ENCODE results near the gene AGBL4. TPM values are rescaled to one million over a fixed set of nuclear protein-coding genes. Genes with fewer than 3 reads are reported as not detected.

AGBL4 gene
- polyA plus RNA-seq, 3 donors from 2014 or later, result not detected

- Mint-ChIP-seq H3K4me1 (no peaks in the 10 kb centered on the region), H3K36me3 (no peaks in the 10 kb centered on the region), H3K9me3 (peaks cover 0 to 3% (median 0%) of the 10 kb centered on the region in 6 donors)
Observed at GRCh38 chr1:48869116-48869893, 1154.4 kb downstream of the AGBL4 start.

GRCh38 chr1:48864913-48865312 lies 1158.8 kb downstream of the AGBL4 start:
- Mint-ChIP-seq H3K4me1 (no peaks in the 10 kb centered on the region), H3K27ac (no peak overlapping the region), H3K9me3 (peaks cover 0 to 7% (median 2%) of the 10 kb centered on the region in 6 donors), H3K4me3 (no peak overlapping the region), H3K27me3 (ENCODE audit: low read depth in 3 of 3) (no peaks in the 10 kb centered on the region), H3K36me3 (no peaks in the 10 kb centered on the region)
- DNase-seq, result no peak

More at GRCh38 chr1:48869116-48869893, 1154.4 kb downstream of the AGBL4 start:
- Mint-ChIP-seq H3K27me3 (ENCODE audit: low read depth in 3 of 3) (peaks cover 0 to 4% (median 1%) of the 10 kb centered on the region in 3 donors), H3K27ac (no peak overlapping the region), H3K4me3 (no peak overlapping the region)
- no peak for DNase-seq

- H3K4me3 Mint-ChIP-seq, result no peak overlapping the region
- peaks cover 0 to 4% (median 1%) of the 10 kb centered on the region in 3 donors for H3K27me3 Mint-ChIP-seq (ENCODE audit: low read depth in 3 of 3)
- H3K9me3 Mint-ChIP-seq, result peaks cover 0 to 7% (median 2%) of the 10 kb centered on the region in 6 donors
- H3K4me1 Mint-ChIP-seq, result no peaks in the 10 kb centered on the region
- H3K36me3 Mint-ChIP-seq, result no peaks in the 10 kb centered on the region
- H3K27ac Mint-ChIP-seq, result no peak overlapping the region
- DNase-seq, result no peak
Observed at GRCh38 chr1:48859456-48859855, 1164.3 kb downstream of the AGBL4 start.

- no peak for DNase-seq
- H3K36me3 Mint-ChIP-seq, result no peaks in the 10 kb centered on the region
- H3K27me3 Mint-ChIP-seq (ENCODE audit: low read depth in 3 of 3), result peaks cover 0 to 4% (median 1%) of the 10 kb centered on the region in 3 donors
- H3K9me3 Mint-ChIP-seq, result peaks cover 0 to 7% (median 2%) of the 10 kb centered on the region in 6 donors
- H3K4me1 Mint-ChIP-seq, result no peaks in the 10 kb centered on the region
- H3K27ac Mint-ChIP-seq, result no peak overlapping the region
- H3K4me3 Mint-ChIP-seq, result no peak overlapping the region
Observed at GRCh38 chr1:48858200-48858920, 1165.4 kb downstream of the AGBL4 start.

- peaks cover 0 to 4% (median 0%) of the 10 kb centered on the region in 3 donors for H3K27me3 Mint-ChIP-seq (ENCODE audit: low read depth in 3 of 3)
- H3K4me3 Mint-ChIP-seq, result no peak overlapping the region
- H3K4me1 Mint-ChIP-seq, result no peaks in the 10 kb centered on the region
- DNase-seq, result no peak
- H3K27ac Mint-ChIP-seq, result no peak overlapping the region
- peaks cover 0 to 1% (median 0%) of the 10 kb centered on the region in 6 donors for H3K9me3 Mint-ChIP-seq
- H3K36me3 Mint-ChIP-seq, result no peaks in the 10 kb centered on the region
Observed at GRCh38 chr1:48853006-48853405, 1170.7 kb downstream of the AGBL4 start.

GRCh38 chr1:48851638-48852037 lies 1172.1 kb downstream of the AGBL4 start:
- no peak for DNase-seq
- H3K27me3 Mint-ChIP-seq (ENCODE audit: low read depth in 3 of 3), result peaks cover 0 to 4% (median 0%) of the 10 kb centered on the region in 3 donors

GRCh38 chr1:48848035-48848434 lies 1175.7 kb downstream of the AGBL4 start:
- no peak overlapping the region for H3K27ac Mint-ChIP-seq

More at GRCh38 chr1:48851638-48852037, 1172.1 kb downstream of the AGBL4 start:
- Mint-ChIP-seq H3K4me1 (no peaks in the 10 kb centered on the region), H3K9me3 (peaks cover 0 to 1% (median 0%) of the 10 kb centered on the region in 6 donors), H3K4me3 (no peak overlapping the region), H3K36me3 (no peaks in the 10 kb centered on the region), H3K27ac (no peak overlapping the region)

GRCh38 chr1:48846441-48846840 lies 1177.3 kb downstream of the AGBL4 start:
- peaks cover 0 to 1% (median 0%) of the 10 kb centered on the region in 6 donors for H3K9me3 Mint-ChIP-seq
- no peaks in the 10 kb centered on the region for H3K4me1 Mint-ChIP-seq
- H3K27me3 Mint-ChIP-seq (ENCODE audit: low read depth in 3 of 3), result peaks cover 2 to 5% (median 2%) of the 10 kb centered on the region in 3 donors
- no peak overlapping the region for H3K4me3 Mint-ChIP-seq
- no peak for DNase-seq
- H3K27ac Mint-ChIP-seq, result no peak overlapping the region
- H3K36me3 Mint-ChIP-seq, result no peaks in the 10 kb centered on the region

More at GRCh38 chr1:48848035-48848434, 1175.7 kb downstream of the AGBL4 start:
- DNase-seq, result no peak
- Mint-ChIP-seq H3K4me1 (no peaks in the 10 kb centered on the region), H3K36me3 (no peaks in the 10 kb centered on the region), H3K27me3 (ENCODE audit: low read depth in 3 of 3) (peaks cover 2 to 5% (median 2%) of the 10 kb centered on the region in 3 donors), H3K4me3 (no peak overlapping the region), H3K9me3 (peaks cover 0 to 1% (median 0%) of the 10 kb centered on the region in 6 donors)

- no peak for DNase-seq
- H3K27me3 Mint-ChIP-seq (ENCODE audit: low read depth in 3 of 3), result peaks cover under 1 to 5% (median 3%) of the 10 kb centered on the region in 3 donors
- H3K36me3 Mint-ChIP-seq, result no peaks in the 10 kb centered on the region
- no peaks in the 10 kb centered on the region for H3K4me1 Mint-ChIP-seq
- H3K27ac Mint-ChIP-seq, result no peak overlapping the region
- H3K9me3 Mint-ChIP-seq, result peaks cover 0 to 1% (median 0%) of the 10 kb centered on the region in 6 donors
- H3K4me3 Mint-ChIP-seq, result no peak overlapping the region
Observed at GRCh38 chr1:48844187-48844586, 1179.6 kb downstream of the AGBL4 start.

- H3K36me3 Mint-ChIP-seq, result no peaks in the 10 kb centered on the region
- H3K4me1 Mint-ChIP-seq, result no peaks in the 10 kb centered on the region
- H3K27me3 Mint-ChIP-seq (ENCODE audit: low read depth in 3 of 3), result peaks cover 2 to 6% (median 3%) of the 10 kb centered on the region in 3 donors
- DNase-seq, result no peak
- no peak overlapping the region for H3K27ac Mint-ChIP-seq
- no peak overlapping the region for H3K4me3 Mint-ChIP-seq
- peaks cover 0 to 2% (median 0%) of the 10 kb centered on the region in 6 donors for H3K9me3 Mint-ChIP-seq
Observed at GRCh38 chr1:48841966-48842365, 1181.8 kb downstream of the AGBL4 start.

- DNase-seq, result no peak
Observed at GRCh38 chr1:48841461-48841860, 1182.3 kb downstream of the AGBL4 start.

GRCh38 chr1:48831120-48831978 lies 1192.4 kb downstream of the AGBL4 start:
- Mint-ChIP-seq H3K27ac (no peak overlapping the region), H3K36me3 (no peaks in the 10 kb centered on the region), H3K27me3 (ENCODE audit: low read depth in 3 of 3) (peaks cover 0 to 2% (median 0%) of the 10 kb centered on the region in 3 donors), H3K4me3 (no peak overlapping the region), H3K9me3 (peaks cover 0 to 8% (median 0%) of the 10 kb centered on the region in 6 donors), H3K4me1 (no peaks in the 10 kb centered on the region)
- no peak for DNase-seq

More at GRCh38 chr1:48841461-48841860, 1182.3 kb downstream of the AGBL4 start:
- Mint-ChIP-seq H3K27me3 (ENCODE audit: low read depth in 3 of 3) (peaks cover 3 to 6% (median 3%) of the 10 kb centered on the region in 3 donors), H3K4me1 (no peaks in the 10 kb centered on the region), H3K9me3 (peaks cover 0 to 2% (median 0%) of the 10 kb centered on the region in 6 donors), H3K36me3 (no peaks in the 10 kb centered on the region), H3K4me3 (no peak overlapping the region), H3K27ac (no peak overlapping the region)

- no peak for DNase-seq
- H3K36me3 Mint-ChIP-seq, result no peaks in the 10 kb centered on the region
- no peak overlapping the region for H3K4me3 Mint-ChIP-seq
Observed at GRCh38 chr1:48830715-48831114, 1193.0 kb downstream of the AGBL4 start.

More at GRCh38 chr1:48830715-48831114, 1193.0 kb downstream of the AGBL4 start:
- Mint-ChIP-seq H3K27me3 (ENCODE audit: low read depth in 3 of 3) (peaks cover 0 to 2% (median 0%) of the 10 kb centered on the region in 3 donors), H3K9me3 (peaks cover 0 to 7% (median 0%) of the 10 kb centered on the region in 6 donors), H3K4me1 (no peaks in the 10 kb centered on the region), H3K27ac (no peak overlapping the region)

Data from immature natural killer cell (primary cell).